Activated T-cell treated with anti-CD3 and anti-CD28 coated beads for 24 hours (primary cell): Measurements from ENCODE around the gene ASPHD1.

Experiments
- DNase-seq: peaks from one replicate; pipeline ENCODE4 v3.0.0-alpha.2; 2020; ENCODE audit warnings: low read depth

The ASPHD1 gene

GRCh38 chr16:29943846-29944799, 43.8 kb downstream of the ASPHD1 start:
- DNase-seq: no peak

GRCh38 chr16:29947897-29948296, 47.6 kb downstream of the ASPHD1 start:
- no peak for DNase-seq

GRCh38 chr16:29950806-29951461, 50.6 kb downstream of the ASPHD1 start:
- DNase-seq: no peak

GRCh38 chr16:29951625-29952365, 51.5 kb downstream of the ASPHD1 start:
- DNase-seq: no peak
